Cardiac fibroblast (primary cell): Measurements from ENCODE around the gene THAP7.

Experiments
- DNase-seq, 2 donors: peaks; one replicate each; pipeline versions ENCODE4 v3.0.0 to v3.0.0-alpha.2; 2010; ENCODE audit warnings: low read depth in 2 of 2
- H3K4me3 ChIP-seq, 2 donors: replicated peaks in 1 of 2; 1 replicate in 1 of 2; 2 replicates in 1 of 2; pipeline ENCODE4 v1.5.1; 2011; ENCODE audit warnings: low read depth in 2 of 2, low read length in 2 of 2, mild to moderate bottlenecking in 2 of 2, moderate library complexity in 1 of 2
- TF ChIP-seq, protein P1 (sequence below): IDR thresholded peaks from one replicate; pipeline ENCODE4 v1.5.1; 2011; ENCODE audit warnings: low read depth, mild to moderate bottlenecking, low read length, inconsistent platforms

The THAP7 gene

DNA sequence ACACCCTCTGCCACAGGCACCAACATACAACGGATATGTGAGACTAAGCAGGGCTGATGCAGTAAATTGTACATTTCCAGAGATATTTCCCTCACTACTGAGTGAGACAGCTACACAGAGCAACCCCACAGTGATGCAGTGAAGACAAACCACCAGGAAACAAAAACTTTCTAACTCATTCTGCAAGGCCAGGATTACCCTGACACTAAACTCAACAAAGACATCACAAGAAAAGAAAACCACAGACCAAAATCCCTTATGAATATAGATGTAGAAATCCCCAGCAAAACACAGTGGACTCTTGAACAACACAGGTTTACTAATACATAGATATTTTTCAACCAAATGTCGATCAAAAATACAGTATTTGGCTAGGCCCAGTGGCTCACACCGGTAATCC lies 32.0 kb upstream of the THAP7 start:
- H3K4me3 ChIP-seq, result no peak overlapping the region
- TF ChIP-seq, protein P1, sequence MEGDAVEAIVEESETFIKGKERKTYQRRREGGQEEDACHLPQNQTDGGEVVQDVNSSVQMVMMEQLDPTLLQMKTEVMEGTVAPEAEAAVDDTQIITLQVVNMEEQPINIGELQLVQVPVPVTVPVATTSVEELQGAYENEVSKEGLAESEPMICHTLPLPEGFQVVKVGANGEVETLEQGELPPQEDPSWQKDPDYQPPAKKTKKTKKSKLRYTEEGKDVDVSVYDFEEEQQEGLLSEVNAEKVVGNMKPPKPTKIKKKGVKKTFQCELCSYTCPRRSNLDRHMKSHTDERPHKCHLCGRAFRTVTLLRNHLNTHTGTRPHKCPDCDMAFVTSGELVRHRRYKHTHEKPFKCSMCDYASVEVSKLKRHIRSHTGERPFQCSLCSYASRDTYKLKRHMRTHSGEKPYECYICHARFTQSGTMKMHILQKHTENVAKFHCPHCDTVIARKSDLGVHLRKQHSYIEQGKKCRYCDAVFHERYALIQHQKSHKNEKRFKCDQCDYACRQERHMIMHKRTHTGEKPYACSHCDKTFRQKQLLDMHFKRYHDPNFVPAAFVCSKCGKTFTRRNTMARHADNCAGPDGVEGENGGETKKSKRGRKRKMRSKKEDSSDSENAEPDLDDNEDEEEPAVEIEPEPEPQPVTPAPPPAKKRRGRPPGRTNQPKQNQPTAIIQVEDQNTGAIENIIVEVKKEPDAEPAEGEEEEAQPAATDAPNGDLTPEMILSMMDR, result no peak
- no peak for DNase-seq

DNA sequence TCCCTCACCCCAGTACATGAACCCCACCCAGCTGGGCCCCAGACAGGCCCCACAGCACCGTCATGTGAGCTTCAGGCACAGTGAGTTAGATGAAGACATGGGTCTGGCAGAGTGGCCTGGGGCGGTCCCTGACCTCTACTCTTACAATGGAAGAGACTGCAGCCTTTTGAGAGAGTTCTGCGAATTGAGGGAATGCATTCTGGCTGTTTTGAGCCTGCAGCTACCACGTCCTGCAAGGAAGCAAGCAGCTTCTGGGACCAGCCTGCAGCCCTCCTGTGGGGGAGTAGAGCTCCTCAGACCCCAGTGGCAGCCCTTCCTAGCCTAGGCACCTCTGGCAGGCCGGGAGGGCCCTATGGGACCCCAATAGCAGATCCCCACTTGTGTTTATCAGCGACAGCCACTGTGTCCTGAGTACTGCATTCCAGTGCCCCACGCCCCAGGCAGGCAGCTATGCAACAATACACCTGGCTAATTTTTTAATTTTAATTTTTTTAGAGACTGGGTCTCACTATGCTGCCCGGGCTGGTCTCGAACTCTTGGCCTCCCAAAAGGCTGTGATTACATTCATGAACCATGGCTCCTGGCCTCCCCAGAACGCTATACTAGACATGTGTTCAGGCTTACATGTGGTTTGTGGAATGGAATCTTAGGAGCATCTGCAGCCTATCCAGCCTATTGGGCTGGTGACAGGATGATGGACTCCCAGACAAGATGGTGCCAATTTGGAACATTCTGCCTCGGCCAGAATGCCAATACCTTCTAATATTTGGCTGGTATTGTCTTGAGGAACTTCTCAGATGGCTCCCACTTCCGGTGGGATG lies 31.2 kb upstream of the THAP7 start:
- TF ChIP-seq, protein P1, result no peak
- no peak for DNase-seq
- H3K4me3 ChIP-seq, result no peak overlapping the region

DNA sequence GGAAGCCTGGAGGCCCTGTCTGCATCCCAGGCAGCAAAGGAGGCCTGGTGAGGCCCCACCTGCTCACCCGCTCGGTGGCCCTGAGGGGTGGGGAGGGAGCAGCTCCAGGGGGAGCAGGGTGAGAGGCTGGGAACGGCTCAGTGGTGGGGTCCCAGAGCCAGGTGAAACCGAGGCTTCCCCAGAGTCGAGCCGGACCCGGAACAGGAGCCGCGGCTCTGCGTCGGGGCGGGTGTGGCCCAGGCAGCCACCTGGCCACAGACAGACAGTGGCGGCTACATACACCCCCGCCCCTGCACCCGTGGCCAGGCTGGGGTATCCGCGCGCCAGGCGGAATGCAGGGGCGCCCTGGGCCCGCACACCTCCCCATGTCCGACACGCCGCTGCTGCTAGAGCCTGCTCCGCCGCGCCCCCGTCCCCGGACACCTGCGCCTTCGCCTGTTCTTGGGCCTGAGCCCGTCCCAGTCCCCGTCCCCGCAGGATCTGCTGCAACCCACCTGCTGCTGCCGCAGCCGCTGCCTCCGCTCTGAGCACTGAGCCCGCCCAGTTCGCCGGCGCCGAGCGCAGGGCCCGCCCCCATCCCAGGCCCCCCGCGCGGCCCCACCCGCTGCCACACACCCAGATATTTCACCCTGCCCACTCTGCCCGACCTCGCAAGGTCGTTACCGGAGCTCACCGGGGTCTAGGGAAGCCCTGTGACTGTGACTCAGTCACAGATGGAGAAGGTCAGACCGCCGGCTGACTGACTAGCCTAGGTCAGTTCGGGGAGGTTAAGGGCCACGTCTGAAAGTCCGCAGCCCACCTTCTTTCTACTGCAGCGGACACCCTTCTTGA lies 30.3 kb upstream of the THAP7 start, which contains the start of gene SLC7A4:
Gene SLC7A4, minus strand, starts transcription at position 525 of the 831 bp plus-strand sequence. CDS start 749 bp downstream, outside the sequence.
- TF ChIP-seq, protein P1, result no peak
- H3K4me3 ChIP-seq, result no peak within 1 kb of the TSS
- no peak for DNase-seq

DNA sequence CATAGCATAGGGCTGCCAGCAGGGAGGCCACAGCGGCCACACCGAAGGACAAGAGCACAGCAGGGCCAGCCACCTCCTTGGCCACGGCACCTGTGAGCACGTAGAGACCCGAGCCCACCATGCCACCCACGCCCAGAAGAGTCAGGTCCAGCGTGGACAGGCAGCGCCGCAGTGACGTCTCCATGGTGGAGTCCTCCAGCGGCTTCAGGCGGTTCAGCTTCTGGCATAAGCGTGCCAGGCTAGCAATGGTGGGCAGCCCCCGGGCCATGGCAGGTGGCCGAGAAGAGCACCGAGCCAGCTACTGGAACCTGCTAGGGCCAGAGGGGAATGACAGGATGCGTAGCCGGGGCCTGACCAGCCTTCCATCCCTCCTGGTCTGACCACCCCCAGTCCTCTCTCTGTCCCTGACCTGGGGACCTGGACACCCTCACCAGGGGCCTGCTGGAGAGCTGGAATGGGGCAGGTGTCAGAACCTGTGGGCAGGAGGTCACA lies 29.7 kb upstream of the THAP7 start:
- TF ChIP-seq, protein P1, result no peak
- H3K4me3 ChIP-seq, result no peak overlapping the region
- no peak for DNase-seq

DNA sequence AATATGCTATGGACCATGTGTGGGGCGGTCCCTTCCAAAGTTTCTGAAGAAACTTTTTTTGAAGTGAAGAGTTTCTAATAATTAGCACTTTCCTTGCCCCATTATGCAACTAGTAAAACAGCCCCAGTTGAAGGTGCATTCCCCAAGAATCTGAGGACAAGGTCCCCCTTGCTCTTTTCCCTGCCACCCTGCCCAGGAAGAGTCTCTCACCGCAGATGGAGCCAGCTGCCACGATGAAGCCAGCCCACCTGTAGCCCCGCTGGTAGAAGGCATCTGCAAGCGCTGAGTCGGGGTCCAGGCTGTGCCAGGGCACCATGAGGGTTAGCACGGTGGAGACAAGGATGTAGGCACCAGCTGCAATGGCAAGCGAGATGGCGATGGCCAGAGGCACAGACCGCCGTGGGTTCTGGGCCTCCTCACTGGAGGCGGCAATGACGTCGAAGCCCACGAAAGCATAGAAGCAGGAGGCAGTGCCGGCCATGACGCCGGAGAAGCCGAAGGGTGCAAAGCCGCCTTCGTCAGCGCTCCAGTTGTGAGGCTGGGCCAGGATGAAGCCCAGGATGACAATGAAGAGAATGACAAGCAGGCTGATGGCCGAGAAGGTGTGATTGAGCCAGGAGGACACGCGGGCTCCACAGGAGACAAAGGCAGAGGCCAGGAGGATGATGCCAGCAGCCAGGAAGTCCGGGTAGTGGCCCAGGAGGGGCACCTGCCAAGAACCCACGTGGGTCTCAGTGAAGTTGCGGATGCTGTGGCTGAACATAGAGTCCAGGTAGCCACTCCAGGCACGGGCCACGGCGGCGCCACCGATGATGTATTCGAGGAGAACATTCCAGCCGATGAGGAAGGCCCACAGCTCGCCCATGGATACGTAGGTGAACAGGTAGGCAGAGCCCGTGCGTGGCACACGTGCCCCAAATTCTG lies 29.0 kb upstream of the THAP7 start:
- TF ChIP-seq, protein P1, result no peak
- no peak overlapping the region for H3K4me3 ChIP-seq
- no peak for DNase-seq

DNA sequence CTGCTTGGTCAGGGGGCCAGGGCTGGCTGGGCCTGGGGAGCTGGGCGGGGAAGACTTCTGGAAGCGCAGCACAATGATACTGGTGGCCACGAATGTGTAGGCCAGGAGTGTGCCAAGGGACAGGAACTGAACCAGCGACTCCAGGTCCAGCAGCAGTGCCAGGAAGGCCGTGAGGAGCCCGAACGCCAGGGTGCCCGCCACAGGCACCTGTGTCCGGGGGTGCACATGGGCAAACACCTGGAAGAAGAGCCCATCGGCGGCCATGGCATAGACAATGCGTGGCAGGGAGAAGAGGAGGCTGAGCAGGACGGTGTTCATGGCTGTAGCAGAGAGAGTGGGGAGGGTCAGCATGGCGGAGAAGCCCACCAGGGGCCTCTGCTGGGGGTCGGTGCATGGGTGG lies 28.1 kb upstream of the THAP7 start:
- TF ChIP-seq, protein P1, result no peak
- DNase-seq, result no peak
- no peak overlapping the region for H3K4me3 ChIP-seq
